Fibroblast of villous mesenchyme (primary cell): Measurements from ENCODE around the gene TSPAN5. TPM values are rescaled to one million over a fixed set of nuclear protein-coding genes. Genes with fewer than 3 reads are reported as not detected.

Source experiments
- DNase-seq: peaks from one replicate; pipeline ENCODE4 v3.0.0-alpha.2; 2010; ENCODE audit warnings: low read depth
- H3K4me3 ChIP-seq: 2 replicates; pipeline ENCODE4 v1.5.1; 2011; ENCODE audit warnings: low read depth, mild to moderate bottlenecking, low read length
- total RNA-seq: library from RNA; depleted of rRNA; stranded (reverse); fragments of >200 nt; gene quantifications from 2 replicates; pipeline ENCODE4 v1.2.3, GENCODE V29; 2012
- TF ChIP-seq, protein P1 (sequence below): IDR thresholded peaks from 2 replicates; pipeline ENCODE4 v1.5.1; 2012; ENCODE audit warnings: low read depth, mild to moderate bottlenecking, low read length; ENCODE audit not compliant: insufficient read depth

Gene TSPAN5
- total RNA-seq, 1 donor: 50.5 TPM

- TF ChIP-seq, protein P1, sequence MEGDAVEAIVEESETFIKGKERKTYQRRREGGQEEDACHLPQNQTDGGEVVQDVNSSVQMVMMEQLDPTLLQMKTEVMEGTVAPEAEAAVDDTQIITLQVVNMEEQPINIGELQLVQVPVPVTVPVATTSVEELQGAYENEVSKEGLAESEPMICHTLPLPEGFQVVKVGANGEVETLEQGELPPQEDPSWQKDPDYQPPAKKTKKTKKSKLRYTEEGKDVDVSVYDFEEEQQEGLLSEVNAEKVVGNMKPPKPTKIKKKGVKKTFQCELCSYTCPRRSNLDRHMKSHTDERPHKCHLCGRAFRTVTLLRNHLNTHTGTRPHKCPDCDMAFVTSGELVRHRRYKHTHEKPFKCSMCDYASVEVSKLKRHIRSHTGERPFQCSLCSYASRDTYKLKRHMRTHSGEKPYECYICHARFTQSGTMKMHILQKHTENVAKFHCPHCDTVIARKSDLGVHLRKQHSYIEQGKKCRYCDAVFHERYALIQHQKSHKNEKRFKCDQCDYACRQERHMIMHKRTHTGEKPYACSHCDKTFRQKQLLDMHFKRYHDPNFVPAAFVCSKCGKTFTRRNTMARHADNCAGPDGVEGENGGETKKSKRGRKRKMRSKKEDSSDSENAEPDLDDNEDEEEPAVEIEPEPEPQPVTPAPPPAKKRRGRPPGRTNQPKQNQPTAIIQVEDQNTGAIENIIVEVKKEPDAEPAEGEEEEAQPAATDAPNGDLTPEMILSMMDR: no peak
- DNase-seq: no peak
- no peak overlapping the region for H3K4me3 ChIP-seq
Measured at GRCh38 chr4:98504091-98504490, 154.3 kb downstream of the TSPAN5 start.

DNA sequence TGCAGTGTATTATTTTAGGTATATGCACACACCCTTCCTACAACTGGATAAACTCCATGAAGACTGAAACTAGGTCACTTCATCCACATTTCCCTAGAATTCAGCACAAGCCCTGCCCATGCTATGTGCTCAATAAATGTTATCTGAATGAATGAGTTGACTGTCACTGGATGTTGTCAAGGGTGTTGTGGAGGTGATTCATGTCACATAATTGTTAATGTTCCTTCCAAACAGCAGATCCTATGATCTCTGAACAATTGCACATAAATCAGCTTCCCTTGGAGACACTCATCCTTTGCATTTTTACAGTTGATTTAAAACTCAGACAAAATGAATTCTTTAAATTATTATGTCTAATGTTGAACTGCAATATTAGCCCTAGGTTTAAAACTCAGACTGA, 154.7 kb downstream of the TSPAN5 start:
- TF ChIP-seq, protein P1: no peak
- no peak for DNase-seq
- no peak overlapping the region for H3K4me3 ChIP-seq

- DNase-seq: no peak
- no peak overlapping the region for H3K4me3 ChIP-seq
- TF ChIP-seq, protein P1: no peak
Measured at GRCh38 chr4:98502624-98503023, 155.8 kb downstream of the TSPAN5 start.

DNA sequence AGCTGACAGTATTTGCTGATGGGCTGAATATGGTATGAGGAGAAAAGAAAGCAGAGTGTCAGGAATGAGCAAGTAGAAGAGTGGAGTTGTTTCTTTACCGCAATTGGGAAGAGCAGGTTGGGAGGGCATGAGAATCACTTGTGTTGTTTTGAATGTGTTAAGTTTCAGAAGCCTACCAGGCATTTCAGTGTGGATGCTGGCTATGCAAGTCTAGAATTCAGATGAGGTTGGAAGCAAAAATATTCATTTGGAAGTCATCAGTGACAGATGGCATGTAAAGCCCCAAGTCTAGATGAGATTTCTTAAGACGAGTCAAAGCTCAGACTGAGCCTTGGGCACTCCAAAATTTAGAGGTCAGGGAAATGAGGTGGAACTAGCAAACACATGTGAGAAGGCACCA, 156.4 kb downstream of the TSPAN5 start:
- TF ChIP-seq, protein P1: no peak
- H3K4me3 ChIP-seq: no peak overlapping the region
- DNase-seq: no peak

GRCh38 chr4:98501383-98501782, 157.0 kb downstream of the TSPAN5 start:
- TF ChIP-seq, protein P1: no peak
- H3K4me3 ChIP-seq: no peak overlapping the region
- peak; percentile 14 for DNase-seq

DNA sequence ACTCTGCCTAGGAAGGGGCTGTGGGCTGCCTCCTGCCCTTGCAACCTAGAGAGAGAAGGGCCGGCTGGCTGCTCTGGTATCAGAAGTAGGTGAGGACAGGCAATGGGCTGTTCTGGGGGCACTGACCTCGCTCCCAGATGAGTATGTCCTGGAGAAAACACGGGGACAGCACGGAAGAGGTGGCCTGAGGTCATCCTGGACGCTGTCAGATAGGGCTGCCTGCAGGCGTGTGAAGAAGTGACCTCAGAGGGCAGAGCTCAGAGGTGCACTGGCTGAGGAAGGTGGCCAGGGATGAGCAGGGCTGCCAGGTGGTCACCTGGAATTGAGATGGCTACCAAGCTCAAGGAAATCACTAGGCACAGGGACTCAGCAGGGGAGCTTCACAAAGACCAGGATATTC, 159.6 kb downstream of the TSPAN5 start:
- H3K4me3 ChIP-seq: no peak overlapping the region
- TF ChIP-seq, protein P1: no peak
- no peak for DNase-seq

DNA sequence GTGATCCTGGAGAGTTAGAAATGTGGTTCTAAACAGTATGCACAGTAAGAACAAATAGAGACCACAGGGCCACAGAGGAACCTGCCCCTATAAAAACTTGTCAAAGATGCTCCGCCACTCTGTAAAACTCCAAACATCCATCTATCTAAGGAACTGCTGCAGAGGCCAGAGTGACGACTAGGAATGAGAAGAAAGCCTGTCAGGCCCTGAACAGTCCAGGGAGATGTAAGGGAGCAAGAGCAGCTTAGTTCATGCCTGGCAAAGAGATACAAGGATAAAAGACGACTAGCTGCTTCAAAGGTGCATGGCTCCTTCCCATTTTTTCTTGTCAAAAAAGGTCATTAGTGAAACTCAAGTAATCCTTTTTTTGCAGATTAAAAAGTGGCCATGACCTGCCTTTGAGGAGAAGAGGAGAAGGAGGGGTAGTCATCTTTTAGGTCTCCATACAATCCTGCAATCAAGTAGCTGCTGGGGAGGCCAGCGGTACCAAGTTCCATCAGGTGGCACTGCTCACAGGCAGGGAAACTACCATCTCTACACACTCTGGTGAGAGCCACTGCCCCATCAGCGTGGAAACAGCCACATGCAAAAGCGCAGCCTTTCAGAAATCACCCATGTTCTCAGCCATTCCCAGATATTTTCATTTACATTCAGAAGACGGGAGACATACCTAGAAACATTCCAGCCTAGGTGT, 162.1 kb downstream of the TSPAN5 start:
- TF ChIP-seq, protein P1: no peak
- no peak for DNase-seq
- no peak overlapping the region for H3K4me3 ChIP-seq
